Epidermal melanocyte (primary cell): Measurements from ENCODE around the gene EPB41L4B.

ENCODE experiments used
- DNase-seq: peaks from one replicate; pipeline ENCODE4 v3.0.0; 2011; ENCODE audit warnings: low spot score; ENCODE audit not compliant: insufficient read length

EPB41L4B gene

GRCh38 chr9:109205526-109205925, 115.3 kb downstream of the EPB41L4B start:
- no peak for DNase-seq

- DNase-seq = no peak
Observed at GRCh38 chr9:109203761-109204360, 117.0 kb downstream of the EPB41L4B start.

GRCh38 chr9:109199676-109200075, 121.2 kb downstream of the EPB41L4B start:
- no peak for DNase-seq

GRCh38 chr9:109198736-109199382, 122.0 kb downstream of the EPB41L4B start:
- DNase-seq = no peak

GRCh38 chr9:109193974-109194556, 126.8 kb downstream of the EPB41L4B start:
- DNase-seq = no peak

GRCh38 chr9:109192732-109193361, 128.0 kb downstream of the EPB41L4B start:
- no peak for DNase-seq

- DNase-seq = no peak
Observed at GRCh38 chr9:109191746-109192145, 129.1 kb downstream of the EPB41L4B start.

GRCh38 chr9:109190151-109190550, 130.7 kb downstream of the EPB41L4B start:
- no peak for DNase-seq

- DNase-seq = no peak
Observed at GRCh38 chr9:109186857-109187520, 133.9 kb downstream of the EPB41L4B start.

GRCh38 chr9:109182940-109183798, 137.7 kb downstream of the EPB41L4B start:
- no peak for DNase-seq

GRCh38 chr9:109182550-109182939, 138.3 kb downstream of the EPB41L4B start:
- DNase-seq = no peak

GRCh38 chr9:109181284-109181683, 139.6 kb downstream of the EPB41L4B start:
- DNase-seq = no peak

- no peak for DNase-seq
Observed at GRCh38 chr9:109179801-109180523, 140.9 kb downstream of the EPB41L4B start.

GRCh38 chr9:109176963-109177362, 143.9 kb downstream of the EPB41L4B start:
- DNase-seq = no peak

- DNase-seq = no peak
Observed at GRCh38 chr9:109176386-109176785, 144.5 kb downstream of the EPB41L4B start.

GRCh38 chr9:109172935-109173334, 147.9 kb downstream of the EPB41L4B start:
- DNase-seq = no peak

- DNase-seq = no peak
Observed at GRCh38 chr9:109171926-109172325, 148.9 kb downstream of the EPB41L4B start.

GRCh38 chr9:109168170-109168569, 152.7 kb downstream of the EPB41L4B start:
- no peak for DNase-seq

- DNase-seq = no peak
Observed at GRCh38 chr9:109167716-109168115, 153.1 kb downstream of the EPB41L4B start.
